K562 (cell line): ENCODE results near the gene FMNL2. TPM values are rescaled to one million over a fixed set of nuclear protein-coding genes. Genes with fewer than 3 reads are reported as not detected.
A peak's percentile ranks its signal among the peaks of the same experiment; 100 is the strongest.

Source experiments
- EHMT2 ChIP-seq: fragments of 450-650 bp; IDR thresholded peaks from 2 replicates; pipeline ENCODE4 v1.6.1; 2018; ENCODE audit warnings: antibody characterized with exemption
- KDM2B ChIP-seq: fragments of 250-450 bp; sonication (Bioruptor Pico); IDR thresholded peaks from 2 replicates; pipeline ENCODE4 v1.8.0; 2021; ENCODE audit warnings: mild to moderate bottlenecking, moderate library complexity
- MED1 ChIP-seq: sonication (generic); formaldehyde crosslinking; IDR thresholded peaks from 2 replicates; pipeline ENCODE4 v1.8.1; 2023; ENCODE audit warnings: missing genetic modification reagents, borderline replicate concordance
- NFE2L1 ChIP-seq: fragments of 450-650 bp; IDR thresholded peaks from 2 replicates; pipeline ENCODE4 v1.6.1; 2016; ENCODE audit warnings: missing genetic modification characterization, low read depth, mild to moderate bottlenecking, missing compliant biosample characterization, moderate library complexity, borderline replicate concordance
- RAD21 ChIP-seq, 2 experiments: fragments of 250-450 bp in 1 of 2; fragments of 450-650 bp in 1 of 2; sonication (Bioruptor Pico) in 1 of 2; formaldehyde crosslinking in 1 of 2; IDR thresholded peaks in 1 of 2; conservative IDR thresholded peaks in 1 of 2; 2 replicates each; pipeline versions ENCODE4 v1.4.0 to v1.8.0; 2020 to 2022; ENCODE audit warnings: mild to moderate bottlenecking in 2 of 2, moderate library complexity in 1 of 2
- SIRT6 ChIP-seq: IDR thresholded peaks from one replicate; pipeline ENCODE4 v1.6.1; 2012; ENCODE audit warnings: low read depth, mild to moderate bottlenecking, control low read depth, inconsistent platforms, low read length, moderate library complexity
- SMAD4 ChIP-seq: fragments of 250-450 bp; sonication (Bioruptor Pico); conservative IDR thresholded peaks from 2 replicates; pipeline ENCODE4 v1.8.0; 2021; ENCODE audit warnings: inconsistent platforms, mild to moderate bottlenecking, moderate library complexity
- ZKSCAN1 ChIP-seq: fragments of 150-350 bp; IDR thresholded peaks from 2 replicates; pipeline ENCODE4 v1.6.1; 2016; ENCODE audit warnings: low read depth, low read length
- polyA plus RNA-seq, 8 experiments: library from polyadenylated mRNA; depleted of rRNA in 4 of 8; stranded (reverse) in 5 of 8; unstranded in 3 of 8; fragments of >200 nt; fragmentation: Nextera tagmentation in 2 of 8; fragmentation: Illumina TruSeq in 1 of 8; extraction: Ambion mirVana in 2 of 8; extraction: Trizol in 1 of 8; gene quantifications; 2 replicates each; pipeline versions ENCODE4 v1.2.1 to v1.2.3, GENCODE V29; 2011 to 2014; ENCODE audit warnings: inconsistent platforms in 1 of 8, missing spikeins in 1 of 8
- total RNA-seq, 7 experiments: library from RNA; depleted of rRNA in 6 of 7; stranded (reverse); fragments of >200 nt in 6 of 7; fragmentation: Illumina TruSeq in 2 of 7; extraction: Trizol in 2 of 7; gene quantifications; 2 replicates each; pipeline versions ENCODE4 v1.2.1 to v1.2.3, GENCODE V29; 2011 to 2021; ENCODE audit warnings: low replicate concordance in 1 of 7
- TF ChIP-seq, protein P1 (sequence below): fragments of 250-450 bp; sonication (Bioruptor Pico); IDR thresholded peaks from 2 replicates; pipeline ENCODE4 v1.5.0; 2021; ENCODE audit warnings: mild to moderate bottlenecking, moderate library complexity
- TF ChIP-seq, protein P2 (sequence below): fragments of 250-450 bp; sonication (Bioruptor Pico); IDR thresholded peaks from 2 replicates; pipeline ENCODE4 v1.8.0; 2022; ENCODE audit warnings: inconsistent platforms
- TF ChIP-seq, protein P3 (sequence below), 2 experiments: fragments of 450-650 bp in 1 of 2; sonication (generic) in 1 of 2; formaldehyde crosslinking; conservative IDR thresholded peaks; 2 replicates each; pipeline versions ENCODE4 v1.4.0 to v1.8.1; 2020 to 2022; ENCODE audit warnings: mild to moderate bottlenecking in 1 of 2, missing genetic modification reagents in 1 of 2
- TF ChIP-seq, protein P4 (sequence below): fragments of 250-450 bp; sonication (Bioruptor Pico); IDR thresholded peaks from 2 replicates; pipeline ENCODE4 v1.4.0; 2020; ENCODE audit warnings: mild to moderate bottlenecking, moderate library complexity

The FMNL2 gene
- total and polyA plus RNA-seq, 9 of the 15 experiments (the other 6 are each of a cell fraction or from before 2014, with no cell fraction given) = 0.15 to 0.49 (median 0.24) TPM; not detected in 1

- TF ChIP-seq RAD21 (CRISPR knock-in tag; conservative IDR thresholded peaks at IDR 0.05 in 1 of 2, IDR thresholded peaks at IDR 0.05 in 1 of 2) (peak; percentile 14 to 35; a peak in 1 of 4 replicates), MED1 (CRISPR knock-in tag) (no peak), SIRT6 (no peak), ZKSCAN1 (no peak), KDM2B (CRISPR knock-in tag) (no peak), EHMT2 (peak; percentile 26; the same call in 1 of the 2 replicates), SMAD4 (CRISPR knock-in tag) (0 out of 2 replicates have a peak, but pooled peaks have one; percentile 33), NFE2L1 (tag) (no peak)
- TF ChIP-seq, protein P1, sequence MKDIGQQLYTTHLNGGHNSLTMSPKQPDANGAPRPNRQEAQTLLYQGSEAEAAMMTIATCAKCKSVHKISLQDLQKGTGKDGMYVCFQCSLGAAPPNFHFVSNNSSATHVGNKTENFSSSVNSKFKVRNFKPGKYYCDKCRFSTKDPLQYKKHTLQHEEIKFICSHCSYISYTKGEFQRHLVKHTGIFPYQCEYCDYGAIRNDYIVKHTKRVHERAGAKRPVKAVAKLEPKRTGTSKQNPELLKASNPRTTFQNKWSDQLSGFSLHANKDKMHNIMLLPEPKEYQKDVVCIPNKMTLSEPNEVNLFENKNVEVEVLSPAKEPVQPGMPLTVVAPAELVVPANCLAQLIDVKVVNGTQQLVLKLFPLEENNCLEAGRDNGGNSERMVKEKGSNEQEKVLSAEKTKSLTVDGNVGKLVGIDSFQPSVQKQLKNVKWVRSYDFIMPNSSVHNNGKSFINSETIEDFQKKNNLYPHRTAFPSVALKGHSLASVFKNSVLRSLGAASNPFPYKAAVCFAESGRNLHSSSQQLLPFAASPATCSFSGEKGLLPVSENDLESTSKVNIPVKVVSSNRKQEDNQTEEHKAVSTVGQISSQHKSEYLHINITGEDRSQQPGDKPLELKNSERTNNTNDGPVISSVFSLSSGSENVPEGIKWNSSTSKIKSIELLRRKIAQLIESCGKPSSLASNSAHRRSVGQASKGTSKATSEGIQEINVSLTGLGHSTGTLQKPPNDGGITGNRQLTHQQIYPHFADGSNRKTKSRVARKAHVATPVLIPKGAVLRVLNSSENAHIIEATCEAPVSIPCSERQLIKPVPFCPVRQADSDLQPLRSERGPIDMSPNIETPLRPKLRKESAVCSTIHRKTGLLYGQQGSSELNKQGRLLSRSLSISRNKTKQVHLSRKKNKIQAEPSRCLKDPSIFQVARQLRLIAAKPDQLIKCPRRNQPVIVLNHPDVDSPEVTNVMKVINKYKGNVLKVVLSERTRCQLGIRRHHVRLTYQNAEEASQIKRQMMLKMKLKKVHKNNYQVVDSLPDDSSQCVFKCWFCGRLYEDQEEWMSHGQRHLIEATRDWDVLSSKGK (CRISPR knock-in tag) = no peak
- TF ChIP-seq, protein P2, sequence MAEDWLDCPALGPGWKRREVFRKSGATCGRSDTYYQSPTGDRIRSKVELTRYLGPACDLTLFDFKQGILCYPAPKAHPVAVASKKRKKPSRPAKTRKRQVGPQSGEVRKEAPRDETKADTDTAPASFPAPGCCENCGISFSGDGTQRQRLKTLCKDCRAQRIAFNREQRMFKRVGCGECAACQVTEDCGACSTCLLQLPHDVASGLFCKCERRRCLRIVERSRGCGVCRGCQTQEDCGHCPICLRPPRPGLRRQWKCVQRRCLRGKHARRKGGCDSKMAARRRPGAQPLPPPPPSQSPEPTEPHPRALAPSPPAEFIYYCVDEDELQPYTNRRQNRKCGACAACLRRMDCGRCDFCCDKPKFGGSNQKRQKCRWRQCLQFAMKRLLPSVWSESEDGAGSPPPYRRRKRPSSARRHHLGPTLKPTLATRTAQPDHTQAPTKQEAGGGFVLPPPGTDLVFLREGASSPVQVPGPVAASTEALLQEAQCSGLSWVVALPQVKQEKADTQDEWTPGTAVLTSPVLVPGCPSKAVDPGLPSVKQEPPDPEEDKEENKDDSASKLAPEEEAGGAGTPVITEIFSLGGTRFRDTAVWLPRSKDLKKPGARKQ (CRISPR knock-in tag) = no peak
- TF ChIP-seq, protein P3, sequence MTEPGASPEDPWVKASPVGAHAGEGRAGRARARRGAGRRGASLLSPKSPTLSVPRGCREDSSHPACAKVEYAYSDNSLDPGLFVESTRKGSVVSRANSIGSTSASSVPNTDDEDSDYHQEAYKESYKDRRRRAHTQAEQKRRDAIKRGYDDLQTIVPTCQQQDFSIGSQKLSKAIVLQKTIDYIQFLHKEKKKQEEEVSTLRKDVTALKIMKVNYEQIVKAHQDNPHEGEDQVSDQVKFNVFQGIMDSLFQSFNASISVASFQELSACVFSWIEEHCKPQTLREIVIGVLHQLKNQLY (CRISPR knock-in tag; conservative IDR thresholded peaks at IDR 0.05) = no peak
- TF ChIP-seq, protein P4, sequence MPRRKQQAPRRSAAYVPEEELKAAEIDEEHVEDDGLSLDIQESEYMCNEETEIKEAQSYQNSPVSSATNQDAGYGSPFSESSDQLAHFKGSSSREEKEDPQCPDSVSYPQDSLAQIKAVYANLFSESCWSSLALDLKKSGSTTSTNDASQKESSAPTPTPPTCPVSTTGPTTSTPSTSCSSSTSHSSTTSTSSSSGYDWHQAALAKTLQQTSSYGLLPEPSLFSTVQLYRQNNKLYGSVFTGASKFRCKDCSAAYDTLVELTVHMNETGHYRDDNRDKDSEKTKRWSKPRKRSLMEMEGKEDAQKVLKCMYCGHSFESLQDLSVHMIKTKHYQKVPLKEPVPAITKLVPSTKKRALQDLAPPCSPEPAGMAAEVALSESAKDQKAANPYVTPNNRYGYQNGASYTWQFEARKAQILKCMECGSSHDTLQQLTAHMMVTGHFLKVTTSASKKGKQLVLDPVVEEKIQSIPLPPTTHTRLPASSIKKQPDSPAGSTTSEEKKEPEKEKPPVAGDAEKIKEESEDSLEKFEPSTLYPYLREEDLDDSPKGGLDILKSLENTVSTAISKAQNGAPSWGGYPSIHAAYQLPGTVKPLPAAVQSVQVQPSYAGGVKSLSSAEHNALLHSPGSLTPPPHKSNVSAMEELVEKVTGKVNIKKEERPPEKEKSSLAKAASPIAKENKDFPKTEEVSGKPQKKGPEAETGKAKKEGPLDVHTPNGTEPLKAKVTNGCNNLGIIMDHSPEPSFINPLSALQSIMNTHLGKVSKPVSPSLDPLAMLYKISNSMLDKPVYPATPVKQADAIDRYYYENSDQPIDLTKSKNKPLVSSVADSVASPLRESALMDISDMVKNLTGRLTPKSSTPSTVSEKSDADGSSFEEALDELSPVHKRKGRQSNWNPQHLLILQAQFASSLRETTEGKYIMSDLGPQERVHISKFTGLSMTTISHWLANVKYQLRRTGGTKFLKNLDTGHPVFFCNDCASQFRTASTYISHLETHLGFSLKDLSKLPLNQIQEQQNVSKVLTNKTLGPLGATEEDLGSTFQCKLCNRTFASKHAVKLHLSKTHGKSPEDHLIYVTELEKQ (CRISPR knock-in tag) = no peak
These were observed 259.2 kb downstream of the FMNL2 start (continued) for GRCh38 chr2:152594022-152594766.
